CD4-positive, alpha-beta T cell treated with Interleukin-15 for 1 hour (primary cell): ENCODE data around the gene CTXN3.
"Not testable (repeated sequence)": the region's sequence is repeated elsewhere in the genome, so short reads cannot be mapped to it uniquely, and the experiment has no call there.

ENCODE experiments used
- DNase-seq: peaks from one replicate; pipeline ENCODE4 v3.0.0-alpha.2; 2020

CTXN3 gene

DNA sequence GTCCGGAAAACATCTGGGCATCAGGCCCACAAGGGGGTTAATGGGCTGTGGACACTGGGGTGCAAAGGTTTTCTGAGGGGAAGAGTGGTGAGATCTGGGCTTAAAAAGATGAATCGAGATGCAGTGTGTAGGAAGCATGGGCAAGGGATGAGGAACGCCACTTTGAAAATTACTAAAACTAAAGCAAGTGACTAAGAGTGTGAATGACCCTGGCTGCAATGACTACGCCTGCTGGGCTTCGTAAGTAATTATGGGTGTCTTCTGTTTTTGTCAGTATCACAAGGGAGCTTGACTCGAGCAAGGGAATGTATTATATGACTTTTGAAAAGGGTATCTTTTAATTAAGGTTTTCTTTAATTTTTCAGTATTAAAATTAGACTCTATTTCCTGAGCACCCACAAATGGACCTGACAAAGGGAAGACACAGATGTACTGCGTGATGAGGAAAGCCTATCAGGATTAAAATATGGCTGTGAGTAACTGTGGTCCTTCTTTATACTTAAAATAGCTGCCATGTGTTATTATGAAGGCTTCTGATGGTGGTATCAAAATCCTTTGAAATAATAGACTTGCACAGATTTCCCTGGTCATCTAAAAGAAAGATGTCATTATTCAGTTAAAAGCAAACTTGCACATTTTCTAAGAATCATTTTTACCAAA, 4.2 kb downstream of the CTXN3 start:
- DNase-seq, result no peak

DNA sequence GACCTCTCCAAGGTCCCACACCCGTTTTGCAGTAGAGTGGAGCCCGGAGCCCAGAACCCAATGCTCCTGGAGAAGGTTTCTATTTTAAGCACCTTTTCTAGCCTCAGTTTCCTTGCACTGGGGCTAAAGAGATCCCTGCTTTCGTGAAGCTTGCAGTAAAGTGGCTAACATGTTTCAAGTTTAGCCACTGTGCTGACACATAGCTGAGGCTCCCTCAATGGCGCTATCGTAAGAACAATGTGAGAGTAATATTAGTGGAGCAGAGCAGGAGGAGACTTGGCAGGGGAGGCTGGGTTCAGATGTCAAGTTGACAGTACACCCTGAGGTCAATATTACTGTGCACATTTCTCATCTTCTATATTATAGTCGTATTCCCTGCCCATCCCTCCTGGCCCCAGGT, 7.9 kb downstream of the CTXN3 start:
- DNase-seq, result no peak

DNA sequence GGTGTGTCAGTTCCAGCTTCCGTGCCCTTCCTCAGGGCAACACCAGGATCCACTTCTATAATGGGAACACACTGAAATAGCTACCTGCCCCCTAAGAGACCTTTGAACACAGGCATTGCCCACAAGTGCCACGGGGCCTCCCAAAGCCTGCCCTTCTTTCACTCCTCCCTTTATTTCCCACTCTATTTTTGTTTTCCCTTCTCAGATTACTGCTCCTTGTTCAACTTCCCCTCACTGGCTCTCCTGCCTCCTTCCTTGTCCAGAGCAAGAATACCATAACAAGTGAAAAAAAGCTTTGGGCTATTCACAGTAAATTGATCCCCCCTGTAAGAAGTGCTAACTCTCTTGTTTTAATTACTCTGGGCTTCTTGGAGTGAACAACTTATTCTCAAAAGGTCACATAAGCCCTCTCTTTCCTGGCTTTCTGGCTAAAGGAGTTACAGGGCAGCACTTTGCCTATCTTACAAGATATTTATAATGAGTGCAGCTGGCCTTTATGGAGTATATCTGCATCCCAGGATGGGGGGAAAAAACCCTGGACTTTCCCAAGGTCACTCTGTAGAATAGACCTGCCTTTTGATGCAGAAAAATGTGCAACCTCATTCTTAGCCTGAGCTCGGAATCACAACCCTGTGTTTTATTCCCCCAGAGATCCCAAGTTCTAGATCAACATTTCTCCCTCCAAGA, 11.3 kb downstream of the CTXN3 start:
- DNase-seq, result no peak

GRCh38 chr5:127664093-127664492, 15.2 kb downstream of the CTXN3 start:
- no peak for DNase-seq

GRCh38 chr5:127665641-127666040, 16.8 kb downstream of the CTXN3 start:
- DNase-seq, result no peak

GRCh38 chr5:127666043-127666716, 17.3 kb downstream of the CTXN3 start:
- no peak for DNase-seq

DNA sequence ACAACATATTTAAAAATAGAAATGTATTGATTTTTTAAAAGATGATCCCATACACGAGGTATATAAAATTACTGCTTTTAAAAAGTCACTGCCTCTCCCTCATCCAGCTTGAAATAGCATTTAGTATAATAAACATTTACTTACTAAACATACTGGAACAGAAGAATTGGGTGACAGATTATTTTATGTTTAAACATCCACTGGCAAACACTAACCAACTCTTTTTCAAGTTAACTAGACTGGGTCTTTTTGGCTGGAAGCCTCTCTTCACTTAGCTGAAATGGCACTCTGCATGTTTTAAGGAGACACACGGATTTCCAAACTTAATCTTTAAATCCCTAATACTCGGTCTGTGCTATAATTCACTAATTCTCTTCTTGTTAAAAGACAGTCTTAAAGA, 19.0 kb downstream of the CTXN3 start:
- DNase-seq, result no peak

GRCh38 chr5:127671218-127671617, 22.3 kb downstream of the CTXN3 start:
- DNase-seq, result no peak

DNA sequence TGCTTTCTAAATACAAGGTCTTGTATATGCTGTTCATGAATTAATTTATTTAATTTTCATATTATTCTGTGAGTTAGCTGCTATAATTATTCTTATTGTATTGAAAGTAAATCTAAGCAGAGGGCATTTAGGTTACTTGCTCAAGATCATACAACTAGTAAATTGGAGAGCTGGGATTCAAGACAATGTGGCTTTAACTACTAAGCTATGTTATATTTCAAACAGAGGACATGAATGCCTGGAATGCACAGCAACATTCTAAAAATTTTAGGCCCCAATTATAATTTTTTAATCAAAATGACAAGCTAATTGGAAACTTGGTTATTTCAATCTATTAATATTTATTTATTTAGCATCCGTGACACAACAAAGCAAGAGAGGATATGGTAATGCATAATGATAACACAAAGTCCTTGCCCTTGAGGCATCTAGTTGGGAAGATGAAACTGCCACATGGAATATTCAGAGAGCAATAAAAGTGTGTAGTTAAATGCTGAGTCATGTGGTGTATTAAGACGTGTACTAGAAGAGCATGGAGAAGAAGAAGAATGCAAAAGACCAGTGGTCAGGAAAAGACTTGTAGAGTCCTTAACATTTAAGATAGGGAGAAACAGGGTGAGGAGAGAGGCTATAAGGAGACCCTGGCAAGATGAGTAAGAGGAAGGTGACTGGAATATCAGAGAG, 24.4 kb downstream of the CTXN3 start:
- no peak for DNase-seq

- not testable (repeated sequence) for DNase-seq
These were observed 28.1 kb downstream of the CTXN3 start for GRCh38 chr5:127676951-127677350.

DNA sequence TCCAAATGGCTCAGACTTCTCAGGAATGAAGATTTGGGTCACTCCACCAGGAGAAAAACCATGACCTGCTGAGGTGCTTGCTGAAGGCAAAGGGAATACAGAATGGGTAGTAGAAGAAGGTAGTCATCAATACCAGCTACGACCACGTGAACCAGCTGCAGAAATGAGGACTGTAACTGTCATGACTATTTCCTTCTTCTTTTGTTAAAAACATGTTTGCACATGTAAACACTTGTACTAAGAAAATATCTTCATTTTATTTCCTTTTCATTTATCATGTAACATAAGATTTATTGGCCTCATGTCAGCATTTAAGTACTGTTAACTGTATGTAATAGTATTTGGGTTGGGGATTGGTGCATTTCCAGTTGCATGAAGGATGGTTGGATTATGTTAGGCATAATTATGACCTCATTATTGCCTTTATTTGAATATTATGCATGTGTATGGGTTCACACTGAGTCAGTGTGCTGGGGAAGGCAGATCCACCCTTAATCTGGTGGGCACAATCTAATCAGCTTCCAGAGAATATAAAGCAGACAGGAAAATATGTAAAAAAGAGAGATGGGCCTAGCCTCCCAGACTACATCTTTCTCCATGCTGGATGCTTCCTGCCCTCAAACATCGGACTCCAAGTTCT, 30.9 kb downstream of the CTXN3 start:
- DNase-seq, result not testable (repeated sequence)

DNA sequence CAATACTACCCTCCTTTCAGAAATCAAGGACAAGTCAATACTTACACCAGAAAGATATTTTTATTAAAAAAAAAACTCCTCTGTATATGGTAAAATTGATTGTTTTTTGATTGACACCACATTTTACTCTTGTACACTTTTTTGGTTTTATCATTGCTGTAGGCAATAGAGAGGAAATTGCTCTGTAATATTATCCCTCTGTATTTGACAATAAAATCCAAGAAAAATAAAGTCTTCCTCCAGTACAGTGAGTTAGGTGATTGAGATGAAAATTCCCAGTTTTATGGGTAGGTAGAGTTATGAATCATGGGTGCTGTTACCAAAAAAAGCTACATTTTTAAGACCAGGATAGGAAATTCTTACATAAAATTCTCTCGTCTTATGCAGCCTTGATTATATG, 31.7 kb downstream of the CTXN3 start:
- no peak for DNase-seq

DNA sequence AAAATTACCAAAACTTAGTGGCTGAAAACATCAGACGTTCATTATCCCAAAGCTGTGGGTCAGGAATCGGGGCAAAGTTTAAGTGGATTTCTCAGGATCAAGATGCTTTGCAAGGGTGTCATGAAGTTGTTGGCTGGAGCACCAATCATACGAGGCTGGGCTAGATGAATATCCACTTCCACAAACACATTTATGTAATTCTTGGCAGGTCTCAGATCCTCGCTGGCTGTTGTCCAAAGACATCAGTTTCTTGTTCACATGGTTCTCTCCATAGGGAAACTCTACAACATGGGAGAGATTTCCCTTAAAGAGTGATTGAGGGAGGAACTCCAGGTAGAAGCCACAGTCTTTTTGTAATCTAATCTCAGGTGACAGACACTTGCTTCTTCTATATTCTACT, 34.1 kb downstream of the CTXN3 start:
- no peak for DNase-seq

- DNase-seq, result no peak
These were observed 36.0 kb downstream of the CTXN3 start for GRCh38 chr5:127684726-127685467.

- no peak for DNase-seq
These were observed 36.8 kb downstream of the CTXN3 start for GRCh38 chr5:127685662-127686061.

DNA sequence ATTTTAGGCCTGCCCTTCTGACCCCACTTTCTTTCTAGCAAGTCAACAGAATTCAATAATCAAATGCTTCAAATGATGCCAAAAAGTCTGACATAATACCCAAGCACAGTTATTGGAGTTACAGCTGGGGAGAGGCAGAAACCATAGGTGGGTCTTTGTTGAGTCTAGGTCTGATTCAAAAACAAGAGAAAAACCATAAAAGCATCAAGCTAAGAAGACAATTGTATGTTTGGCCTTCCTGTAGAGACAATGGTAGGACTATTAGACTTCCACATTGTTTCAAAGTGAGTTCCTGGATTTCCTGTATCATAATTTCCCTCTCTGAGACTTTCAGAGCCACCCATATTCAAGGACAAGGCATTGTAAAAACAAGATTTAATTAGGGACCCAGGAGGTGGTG, 37.5 kb downstream of the CTXN3 start:
- DNase-seq, result no peak

- DNase-seq, result no peak
These were observed 45.8 kb downstream of the CTXN3 start for GRCh38 chr5:127694518-127695171.

- no peak for DNase-seq
These were observed 46.5 kb downstream of the CTXN3 start for GRCh38 chr5:127695346-127695745.

- DNase-seq, result no peak
These were observed 47.8 kb downstream of the CTXN3 start for GRCh38 chr5:127696683-127697082.

DNA sequence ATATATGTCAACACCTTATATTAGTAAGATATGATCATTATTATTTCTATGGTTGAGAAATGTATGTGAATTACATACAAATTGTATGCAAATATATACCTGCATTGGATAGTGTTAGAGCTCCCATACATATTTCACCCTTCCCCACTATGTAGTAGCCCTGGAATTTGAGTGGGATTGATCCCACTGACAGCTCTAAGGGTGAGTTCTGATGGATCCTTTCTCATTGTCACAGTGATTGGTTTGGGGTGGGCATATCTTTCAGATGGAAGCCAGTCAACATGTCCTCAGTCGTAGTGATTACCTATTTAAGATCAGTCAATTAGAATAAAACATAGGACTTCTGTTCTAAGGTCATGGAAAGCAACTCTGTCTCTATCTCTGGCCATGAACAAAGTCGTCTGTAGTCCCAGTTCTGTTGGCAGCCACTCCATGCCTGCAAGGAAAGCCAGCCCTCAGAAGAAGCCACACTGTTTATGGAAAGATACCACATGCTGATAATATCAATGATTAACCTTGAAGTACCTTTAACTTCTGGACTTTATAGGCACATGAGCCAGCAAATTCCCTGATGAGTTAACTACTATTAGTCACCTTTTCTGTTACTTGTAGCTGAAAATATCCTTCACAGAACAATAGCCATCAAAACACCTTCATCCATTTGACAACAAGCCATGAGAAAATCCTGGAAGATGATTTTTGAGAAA, 49.2 kb downstream of the CTXN3 start:
- DNase-seq, result no peak

GRCh38 chr5:127699416-127699815, 50.5 kb downstream of the CTXN3 start:
- no peak for DNase-seq
